Melanocyte of skin (primary cell): ENCODE data around the gene SLC43A3. TPM values are rescaled to one million over a fixed set of nuclear protein-coding genes. Genes with fewer than 3 reads are reported as not detected.

Experiments
- small RNA-seq, 2 donors: library from RNA; depleted of rRNA; stranded (forward); fragments of <200 nt; gene quantifications; one replicate each; pipeline ENCODE3, GENCODE V24; 2012
- total RNA-seq, 2 donors: library from RNA; depleted of rRNA; stranded (reverse); fragments of >200 nt; gene quantifications; 2 replicates each; pipeline ENCODE4 v1.2.3, GENCODE V29; 2012

Gene SLC43A3
- 100 to 1,000 TPM; 319 to 645 TPM for total RNA-seq

GRCh38 chr11:57426929-57427726 is at the start of gene SLC43A3:
TSS of gene SLC43A3 (minus strand) at chr11:57427121. CDS start at chr11:57426172, 949 bp downstream.

GRCh38 chr11:57460022-57460757 is 33.3 kb upstream of the SLC43A3 start, which contains the start of gene RTN4RL2:
TSS of gene RTN4RL2 (plus strand) at chr11:57460528. CDS start at chr11:57460866, 338 bp downstream.

GRCh38 chr11:57390535-57390934 is 36.4 kb downstream of the SLC43A3 start, which contains the start of gene PRG2:
TSS of gene PRG2 (minus strand) at chr11:57390650. CDS start at chr11:57389944, 706 bp downstream.

GRCh38 chr11:57380975-57381374 is 45.9 kb downstream of the SLC43A3 start, which contains the start of gene PRG3:
TSS of gene PRG3 (minus strand) at chr11:57381150. CDS start at chr11:57380708, 442 bp downstream.

Small RNA genes within 50 kb of the gene (small RNA-seq; reads per million reads assigned to genes)
- gene RNA5SP341 = 0 reads per million in 2 donors

Other genes with a start within 250 kb of the SLC43A3 start
- gene LRRC55, start 245.2 kb downstream of the SLC43A3 start, total RNA-seq = not detected
- not detected for gene APLNR, start 189.9 kb downstream of the SLC43A3 start, total RNA-seq
- gene TNKS1BP1, start 102.2 kb downstream of the SLC43A3 start, total RNA-seq = 10 to 100 TPM; 20.3 to 22.7 TPM
- 10 to 100 TPM; 47.5 to 78.9 TPM for gene SSRP1, start 91.2 kb downstream of the SLC43A3 start, total RNA-seq
- gene P2RX3, start 88.8 kb downstream of the SLC43A3 start, total RNA-seq = not detected
- not detected for gene PRG3, start 46.0 kb downstream of the SLC43A3 start, total RNA-seq
- under 1 TPM; under 0.01 to 0.69 TPM for gene PRG2, start 36.5 kb downstream of the SLC43A3 start, total RNA-seq
- under 1 TPM; under 0.01 to 0.67 TPM for gene RTN4RL2, start 33.4 kb upstream of the SLC43A3 start, total RNA-seq
- gene SLC43A1, start 88.6 kb upstream of the SLC43A3 start, total RNA-seq = 10 to 100 TPM in 1 of 2 donors, 1 to 10 TPM in 1; 5.2 to 17.0 TPM
- gene TIMM10, start 103.6 kb upstream of the SLC43A3 start, total RNA-seq = 10 to 100 TPM; 19.6 to 72.9 TPM
- not detected for gene SMTNL1, start 110.5 kb upstream of the SLC43A3 start, total RNA-seq
- gene UBE2L6, start 140.6 kb upstream of the SLC43A3 start, total RNA-seq = 100 to 1,000 TPM; 169 to 295 TPM
- 1 to 10 TPM; 8.3 to 8.9 TPM for gene SERPING1, start 170.6 kb upstream of the SLC43A3 start, total RNA-seq
- 1 to 10 TPM in 1 of 2 donors, under 1 TPM in 1; 0.33 to 1.4 TPM for gene YPEL4, start 222.8 kb upstream of the SLC43A3 start, total RNA-seq
- gene CLP1, start 230.6 kb upstream of the SLC43A3 start, total RNA-seq = 10 to 100 TPM; 14.1 to 26.6 TPM
- 10 to 100 TPM; 42.3 to 56.3 TPM for gene ZDHHC5, start 241.0 kb upstream of the SLC43A3 start, total RNA-seq